ENCODE data around the gene POR.

- TF ChIP-seq, protein P1, sequence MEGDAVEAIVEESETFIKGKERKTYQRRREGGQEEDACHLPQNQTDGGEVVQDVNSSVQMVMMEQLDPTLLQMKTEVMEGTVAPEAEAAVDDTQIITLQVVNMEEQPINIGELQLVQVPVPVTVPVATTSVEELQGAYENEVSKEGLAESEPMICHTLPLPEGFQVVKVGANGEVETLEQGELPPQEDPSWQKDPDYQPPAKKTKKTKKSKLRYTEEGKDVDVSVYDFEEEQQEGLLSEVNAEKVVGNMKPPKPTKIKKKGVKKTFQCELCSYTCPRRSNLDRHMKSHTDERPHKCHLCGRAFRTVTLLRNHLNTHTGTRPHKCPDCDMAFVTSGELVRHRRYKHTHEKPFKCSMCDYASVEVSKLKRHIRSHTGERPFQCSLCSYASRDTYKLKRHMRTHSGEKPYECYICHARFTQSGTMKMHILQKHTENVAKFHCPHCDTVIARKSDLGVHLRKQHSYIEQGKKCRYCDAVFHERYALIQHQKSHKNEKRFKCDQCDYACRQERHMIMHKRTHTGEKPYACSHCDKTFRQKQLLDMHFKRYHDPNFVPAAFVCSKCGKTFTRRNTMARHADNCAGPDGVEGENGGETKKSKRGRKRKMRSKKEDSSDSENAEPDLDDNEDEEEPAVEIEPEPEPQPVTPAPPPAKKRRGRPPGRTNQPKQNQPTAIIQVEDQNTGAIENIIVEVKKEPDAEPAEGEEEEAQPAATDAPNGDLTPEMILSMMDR (conservative IDR thresholded peaks at IDR 0.05), result no peak
- TF ChIP-seq EZH2 (IDR thresholded peaks at IDR 0.05; ENCODE audit: low read depth), result no peak
Measured at GRCh38 chr7:75986147-75986781, 71.3 kb downstream of the POR start.

Measured in PC-9 (cell line).